Cortex of kidney (tissue), 1 donor: ENCODE results near the gene EMID1.

Experiments used
- DNase-seq: peaks from one replicate; lab custom pipeline; 2025; lab: John Stamatoyannopoulos, UW

EMID1 gene

DNA sequence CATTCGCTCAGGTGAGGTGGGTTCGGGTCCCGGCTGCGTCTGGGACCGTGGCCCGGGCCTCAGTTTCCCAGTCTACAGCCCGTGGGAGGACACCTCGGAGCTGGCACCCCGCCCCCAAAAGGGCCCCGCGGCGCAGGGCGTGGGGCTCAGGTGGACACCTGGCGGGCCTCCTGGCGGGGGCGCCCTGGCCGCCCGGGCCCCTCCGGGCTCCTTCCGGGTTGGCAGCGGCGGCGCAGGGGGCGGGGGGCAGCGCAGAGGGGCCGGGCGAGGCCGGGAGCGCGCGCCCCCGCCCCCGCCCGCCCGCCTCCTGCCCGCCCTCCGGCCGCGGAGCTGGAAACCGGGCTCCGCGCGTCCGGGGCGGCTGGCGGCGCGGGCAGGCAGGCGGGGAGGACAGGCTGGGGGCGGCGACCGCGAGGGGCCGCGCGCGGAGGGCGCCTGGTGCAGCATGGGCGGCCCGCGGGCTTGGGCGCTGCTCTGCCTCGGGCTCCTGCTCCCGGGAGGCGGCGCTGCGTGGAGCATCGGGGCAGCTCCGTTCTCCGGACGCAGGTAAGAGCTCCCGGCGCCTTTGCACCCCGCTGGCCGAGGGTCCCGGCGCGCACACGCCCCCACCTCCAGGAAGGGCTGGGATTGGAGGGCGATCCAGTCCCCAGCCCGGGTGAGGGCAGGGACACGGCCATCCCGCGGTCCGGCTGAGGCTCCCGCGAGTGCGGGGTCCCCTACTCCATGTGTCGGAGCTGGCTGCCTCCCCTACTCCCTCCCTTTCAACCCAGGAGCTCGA, at the start of gene EMID1:
Gene EMID1 (plus strand): TSS at position 303 of the 778 bp plus-strand sequence. CDS start 143 bp downstream, at position 446.
- DNase-seq, result no peak

GRCh38 chr22:29155966-29156365, 49.7 kb upstream of the EMID1 start:
- no peak for DNase-seq

DNA sequence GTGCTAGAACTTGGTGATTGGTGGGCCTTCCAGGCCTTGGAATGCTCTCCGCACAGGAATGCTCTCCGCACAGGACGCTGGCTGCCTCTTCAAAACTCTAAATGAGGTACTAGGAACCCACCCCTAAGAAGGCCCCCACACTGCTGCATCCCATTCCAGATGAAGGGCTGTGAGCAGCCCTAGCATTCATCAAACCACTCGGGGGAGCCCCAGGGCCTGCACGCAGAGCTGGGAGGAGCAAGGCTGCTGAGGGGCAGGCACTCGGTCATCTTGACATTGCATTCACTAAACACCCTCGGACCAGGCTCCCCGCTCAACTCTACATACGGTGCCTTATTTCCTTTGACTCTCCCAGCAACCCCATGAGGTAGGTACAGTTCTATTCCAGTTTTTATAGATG, 49.2 kb upstream of the EMID1 start:
- no peak for DNase-seq

GRCh38 chr22:29157759-29158535, 47.7 kb upstream of the EMID1 start:
- no peak for DNase-seq

GRCh38 chr22:29158546-29158945, 47.1 kb upstream of the EMID1 start:
- DNase-seq, result no peak

DNA sequence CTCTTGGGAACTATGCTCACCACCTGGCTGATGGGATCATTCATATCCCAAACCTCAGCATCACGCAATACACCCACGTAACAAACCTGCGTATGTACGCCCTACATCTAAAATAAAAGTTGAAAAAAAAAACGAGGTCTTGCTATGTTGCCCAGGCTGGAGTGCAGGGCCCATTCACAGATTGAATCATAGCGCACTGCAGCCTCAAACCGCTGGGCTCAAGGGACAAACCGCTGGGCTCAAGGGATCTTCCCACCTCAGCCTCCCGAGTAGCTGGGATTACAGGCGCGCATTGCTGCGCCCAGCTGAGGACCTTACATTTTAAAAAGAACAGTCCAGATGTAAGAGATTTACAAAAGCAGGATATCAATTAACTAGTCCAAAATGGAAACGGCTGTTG, 41.9 kb upstream of the EMID1 start:
- DNase-seq, result no peak

DNA sequence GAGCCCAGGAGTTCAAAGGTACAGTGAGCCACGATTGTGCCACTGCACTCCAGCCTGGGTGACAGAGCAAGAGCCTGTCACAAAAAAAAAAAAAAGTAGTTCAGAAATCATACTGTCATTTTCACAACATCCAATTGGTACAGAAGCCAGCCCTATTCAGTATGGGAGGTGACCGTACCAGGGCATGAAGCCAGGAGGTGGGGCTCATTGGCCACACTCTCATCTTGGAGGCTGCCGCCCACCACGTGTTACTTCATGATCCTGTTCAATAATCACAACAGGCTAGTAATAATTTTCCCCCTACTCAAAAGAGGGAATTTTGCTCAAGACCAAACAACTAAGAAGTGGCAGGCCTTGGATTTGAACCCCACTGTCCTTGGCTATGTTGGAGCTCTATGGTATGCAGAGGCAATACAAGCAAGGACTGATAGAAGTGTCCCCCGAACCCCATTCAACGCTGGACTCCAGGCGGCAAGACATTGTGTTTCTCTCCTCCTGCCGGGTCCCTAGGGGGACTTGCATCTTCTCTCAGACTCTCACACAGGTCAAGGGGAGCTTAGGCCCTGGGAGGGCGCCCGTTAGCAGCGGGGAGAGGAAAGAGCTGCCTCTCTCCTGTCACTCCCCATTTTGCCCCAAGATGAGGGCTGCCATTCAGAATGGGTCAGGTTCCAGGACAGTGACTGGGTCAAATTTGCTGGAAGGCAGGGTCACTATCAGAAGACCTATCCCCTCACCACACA, 40.2 kb upstream of the EMID1 start:
- DNase-seq, result no peak

DNA sequence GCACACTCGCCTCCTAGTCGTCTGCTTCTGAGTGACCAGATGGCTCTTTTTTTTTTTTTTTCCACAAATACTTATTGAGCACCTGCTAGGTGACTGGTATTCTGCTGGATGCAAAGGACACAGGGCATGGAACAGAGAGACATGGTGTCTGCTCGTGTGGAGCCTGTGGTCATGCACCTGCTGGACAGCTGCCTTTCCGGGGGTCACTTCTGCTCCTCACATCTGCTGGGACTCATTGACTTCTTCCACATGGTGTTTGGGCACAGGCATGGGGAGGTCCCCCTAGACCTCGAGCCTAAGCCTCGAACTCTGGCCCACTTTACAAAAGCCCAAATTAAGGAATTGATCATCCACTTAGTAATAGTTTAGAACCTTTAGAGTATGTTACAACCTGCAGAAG, 39.5 kb upstream of the EMID1 start:
- no peak for DNase-seq

DNA sequence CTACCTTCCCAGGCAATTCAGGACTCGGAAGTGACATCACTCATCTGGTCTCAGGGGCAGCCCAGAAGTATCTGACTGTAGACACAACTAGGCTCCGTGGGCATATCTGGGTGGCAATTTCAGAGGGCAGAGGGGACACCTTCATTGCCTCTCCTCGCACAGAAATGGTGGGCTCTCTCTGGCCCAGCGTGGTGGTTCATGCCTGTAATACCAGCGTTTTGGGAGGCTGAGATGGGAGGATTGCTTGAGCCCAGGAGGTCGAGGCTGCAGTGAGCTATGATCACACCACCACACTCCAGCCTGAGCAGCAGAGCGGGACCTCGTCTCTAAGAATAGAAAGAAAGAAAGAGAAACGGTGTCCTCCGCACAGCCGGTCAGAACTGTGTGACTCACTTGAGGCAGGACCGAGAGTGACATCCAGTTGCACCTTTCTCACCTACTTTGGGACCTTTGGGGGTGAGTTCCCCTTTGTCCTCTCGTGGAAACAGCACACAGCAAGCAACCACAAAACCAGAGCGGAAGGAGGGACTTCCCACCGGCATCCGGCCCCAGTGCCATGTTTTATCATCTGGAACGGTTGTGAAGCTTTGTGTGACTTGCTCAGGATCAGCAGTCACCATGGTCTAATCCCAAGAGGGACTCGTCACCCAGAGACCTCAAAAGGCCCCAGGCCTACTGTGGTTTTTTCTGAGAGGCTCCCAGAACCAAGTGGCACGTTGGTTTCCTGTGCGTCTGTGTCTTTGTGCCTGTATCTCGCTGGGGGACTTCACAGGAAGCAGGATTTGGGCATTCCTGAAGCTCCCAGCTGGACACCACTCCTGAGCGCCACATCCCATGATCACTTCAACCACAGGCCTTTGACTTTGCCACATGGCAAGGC, 38.4 kb upstream of the EMID1 start:
- DNase-seq, result no peak

- no peak for DNase-seq
Observed at GRCh38 chr22:29171721-29172120, 34.0 kb upstream of the EMID1 start.

DNA sequence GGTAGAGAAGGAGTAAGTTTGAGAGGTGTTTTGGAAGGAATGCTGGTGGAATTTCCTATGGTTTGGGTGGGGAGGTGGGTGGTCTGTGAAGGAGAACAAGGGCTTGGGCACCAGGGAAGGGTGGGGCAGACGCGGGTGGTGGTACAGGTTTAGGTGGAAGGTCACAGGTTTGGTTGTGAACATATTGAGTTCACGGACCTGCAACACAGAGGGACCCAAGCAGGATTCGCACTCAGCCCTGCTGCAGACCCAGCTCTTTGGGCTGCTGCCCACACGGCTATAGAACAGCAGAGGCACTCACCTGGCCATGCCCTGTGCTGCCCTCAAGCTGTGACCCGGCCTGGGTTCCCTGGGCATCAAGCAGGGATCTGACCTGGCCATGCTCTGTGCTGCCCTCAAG, 33.5 kb upstream of the EMID1 start:
- DNase-seq, result no peak

GRCh38 chr22:29175312-29175835, 30.3 kb upstream of the EMID1 start:
- no peak for DNase-seq

- no peak for DNase-seq
Observed at GRCh38 chr22:29183971-29184848, 21.5 kb upstream of the EMID1 start.

DNA sequence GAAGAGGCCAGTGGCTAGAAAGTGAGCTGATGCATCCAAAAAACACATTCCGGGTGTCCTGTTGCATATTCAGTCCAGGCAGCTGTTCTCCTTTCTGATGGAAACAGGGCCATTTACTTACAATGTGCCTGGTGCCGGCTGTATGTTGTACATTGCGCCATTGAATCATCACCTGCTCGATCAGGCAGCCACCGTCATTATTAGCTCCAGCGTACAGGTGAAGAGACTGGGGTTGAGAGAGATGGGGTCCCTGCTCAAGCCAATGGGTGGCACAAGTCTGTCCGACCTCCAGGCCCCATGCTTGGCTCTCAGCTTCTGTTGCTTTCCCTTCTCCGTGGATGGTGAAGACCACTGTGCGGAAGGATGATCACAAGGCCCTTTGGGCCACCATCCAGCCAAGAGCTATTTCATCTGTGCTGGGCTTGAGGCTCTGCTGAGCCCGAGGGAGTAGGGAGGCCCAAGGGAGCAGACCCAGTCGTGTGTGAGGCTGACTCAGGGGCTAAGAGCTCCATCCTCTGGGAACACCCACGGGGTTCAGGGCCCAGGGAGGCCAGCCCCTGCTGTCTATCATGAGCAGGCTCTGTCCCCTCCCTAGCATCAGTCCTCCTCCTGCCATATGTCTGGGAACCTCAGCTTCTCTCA, 20.7 kb upstream of the EMID1 start:
- DNase-seq, result no peak

DNA sequence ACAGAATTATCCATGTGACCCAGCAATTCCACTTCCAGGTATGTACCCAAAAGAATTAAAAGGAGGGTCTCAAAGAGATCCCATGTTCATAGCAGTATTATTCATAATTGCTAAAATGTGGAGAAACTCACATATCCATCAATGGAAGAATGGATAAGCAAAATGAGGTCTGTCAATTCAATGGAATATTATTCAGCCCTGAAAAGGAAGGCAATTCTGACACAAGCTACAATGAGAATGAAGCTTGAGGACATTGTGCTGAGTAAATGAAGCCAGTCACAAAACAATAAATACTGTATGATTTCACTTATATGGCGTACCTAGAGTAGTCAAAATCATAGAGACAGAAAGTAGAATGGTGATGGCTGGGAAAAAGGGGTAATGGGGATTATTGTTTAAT, 19.4 kb upstream of the EMID1 start:
- DNase-seq, result no peak

DNA sequence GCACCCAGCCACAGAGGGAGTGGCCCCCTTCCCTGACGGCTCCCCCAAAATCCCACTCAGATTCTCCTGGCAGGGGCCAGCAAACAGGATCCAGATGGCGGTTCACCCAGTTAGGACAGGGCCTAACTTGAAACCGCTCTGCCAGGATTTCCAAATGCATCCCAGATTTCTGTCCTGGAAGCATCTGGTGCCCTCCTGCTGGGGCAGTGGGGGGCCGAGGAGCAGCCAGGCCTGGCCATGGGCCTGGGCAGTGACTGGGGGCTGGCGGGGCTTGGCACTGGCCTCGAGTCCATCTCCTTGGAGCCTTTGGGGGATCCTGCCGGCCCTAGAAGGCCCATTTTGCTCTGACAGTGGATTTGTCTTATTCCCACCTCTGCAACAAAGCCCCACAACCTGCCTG, 17.9 kb upstream of the EMID1 start:
- DNase-seq, result no peak

DNA sequence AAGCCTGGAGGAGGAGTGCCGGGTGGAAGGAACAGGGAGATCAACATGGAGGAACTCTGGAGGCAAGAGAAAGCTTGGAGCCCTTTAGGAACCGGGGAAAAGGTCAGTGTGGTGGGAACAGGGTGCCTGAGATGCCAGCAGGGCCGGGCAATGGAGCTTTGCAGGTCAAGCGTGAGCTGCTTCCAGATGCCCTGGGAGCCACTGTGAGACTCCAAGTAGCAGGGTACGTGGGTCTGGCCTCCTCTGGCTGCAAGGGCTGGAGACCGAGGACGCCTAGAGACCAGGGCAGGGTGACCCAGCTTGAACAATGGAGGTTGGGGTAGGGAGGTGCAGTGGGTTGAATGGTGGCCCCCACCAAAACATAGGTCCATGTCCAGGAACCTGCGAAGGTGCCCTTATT, 15.6 kb upstream of the EMID1 start:
- DNase-seq, result no peak

DNA sequence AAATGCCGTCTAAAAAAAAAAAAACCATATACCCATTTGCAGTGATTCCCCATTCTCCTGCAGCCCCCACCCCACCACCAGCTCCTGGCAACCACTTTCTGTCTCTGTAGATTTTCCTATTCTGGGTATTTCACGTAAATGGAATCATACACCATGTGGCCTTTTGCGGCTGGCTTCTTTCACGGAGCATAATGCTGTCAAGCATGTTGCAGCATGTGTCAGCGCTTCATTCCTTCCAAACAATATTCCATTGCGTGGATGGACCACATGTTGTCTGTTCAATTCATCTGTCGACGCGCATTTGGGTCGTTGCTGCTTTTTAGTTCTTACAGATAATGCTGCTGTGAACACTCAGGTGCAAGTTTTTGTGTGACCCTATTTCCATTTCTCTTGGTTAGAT, 14.8 kb upstream of the EMID1 start:
- DNase-seq, result no peak

DNA sequence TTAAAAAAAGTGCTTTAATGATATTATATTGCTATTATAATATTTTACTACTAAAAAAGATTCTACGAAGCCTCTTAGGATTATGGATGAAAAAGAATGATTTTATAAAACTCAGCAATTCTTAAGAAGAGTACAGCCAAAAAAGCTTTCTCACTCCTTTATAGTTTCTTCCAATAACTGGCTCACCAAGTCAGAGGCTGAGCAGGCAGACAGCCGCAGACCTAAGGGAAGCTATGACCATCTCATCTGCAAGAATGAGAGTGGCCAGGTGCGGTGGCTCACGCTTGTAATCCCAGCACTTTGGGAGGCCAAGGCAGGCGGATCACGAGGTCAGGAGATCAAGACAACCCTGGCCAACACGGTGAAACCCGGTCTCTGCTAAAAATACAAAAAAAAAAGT, 12.7 kb upstream of the EMID1 start:
- DNase-seq, result no peak

- DNase-seq, result no peak
Observed at GRCh38 chr22:29194184-29194583, 11.5 kb upstream of the EMID1 start.
